ENCODE results near the gene SPATA31A6.
"Not testable (repeated sequence)": the region's sequence is repeated elsewhere in the genome, so short reads cannot be mapped to it uniquely, and the experiment has no call there.

SPATA31A6 gene

DNA sequence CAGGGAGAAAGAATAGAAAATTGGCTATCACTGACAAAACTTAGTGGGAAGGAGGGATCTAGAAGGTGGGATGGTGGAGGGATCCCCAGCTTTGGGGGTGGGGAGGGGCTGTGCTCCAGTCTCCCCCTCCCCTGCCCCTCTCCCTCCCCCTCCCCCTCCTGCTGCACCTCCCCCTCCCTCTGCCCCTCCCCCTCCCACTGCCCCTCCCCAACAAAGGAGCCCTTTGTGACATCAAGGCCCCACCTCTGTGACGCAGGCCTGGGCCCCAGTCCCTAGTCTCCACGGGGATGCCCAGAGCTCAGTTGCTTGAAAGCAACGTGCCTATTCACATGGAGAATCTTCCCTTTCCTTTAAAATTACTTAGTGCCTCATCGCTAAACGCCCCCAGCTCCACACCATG is at the start of gene SPATA31A6:
SPATA31A6 (plus strand) TSS at position 301 of the 400 bp plus-strand sequence; CDS start at position 330, 29 bp downstream.
- not testable (repeated sequence) for DNase-seq (ENCODE audit: low spot score)

DNA sequence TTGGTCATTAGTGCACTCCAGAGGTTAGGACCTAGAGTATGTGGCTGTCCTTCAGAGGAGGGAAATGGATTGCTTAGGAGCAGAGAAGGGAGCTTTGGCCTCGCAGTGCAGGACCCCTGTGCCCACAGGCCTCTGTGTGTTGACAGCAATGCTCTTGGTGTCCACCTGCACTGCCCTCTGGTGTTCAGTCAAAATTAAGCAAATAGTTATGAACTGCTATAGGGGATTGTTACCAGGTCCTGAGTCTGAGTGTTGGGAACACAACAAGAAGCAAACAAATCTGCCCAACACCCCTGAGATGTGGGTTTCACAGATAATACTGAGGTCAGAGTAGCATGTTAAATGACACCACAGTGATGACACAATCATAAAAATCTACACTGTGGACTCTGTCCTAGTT is 23.2 kb upstream of the SPATA31A6 start:
- DNase-seq (ENCODE audit: low spot score), result not testable (repeated sequence)

DNA sequence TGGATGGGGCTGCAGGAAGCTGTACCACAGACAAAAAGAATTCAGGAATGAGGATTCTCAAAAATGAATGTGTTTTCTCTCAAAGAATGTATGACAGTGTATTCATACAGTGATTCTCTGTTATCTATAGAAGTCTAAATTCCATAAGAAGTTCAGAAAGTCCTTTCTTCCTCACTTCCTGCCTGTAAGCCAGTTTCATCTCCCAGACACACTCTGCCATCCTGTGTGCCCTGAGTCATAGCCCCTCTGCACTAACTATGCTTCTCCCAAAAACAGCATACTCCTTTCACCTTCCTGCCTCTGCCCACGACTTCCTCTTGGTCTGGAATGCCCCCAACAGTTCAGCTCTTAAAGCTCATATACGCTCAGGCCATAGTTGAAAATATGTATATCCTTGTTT is 36.4 kb downstream of the SPATA31A6 start:
- DNase-seq (ENCODE audit: low spot score), result not testable (repeated sequence)

DNA sequence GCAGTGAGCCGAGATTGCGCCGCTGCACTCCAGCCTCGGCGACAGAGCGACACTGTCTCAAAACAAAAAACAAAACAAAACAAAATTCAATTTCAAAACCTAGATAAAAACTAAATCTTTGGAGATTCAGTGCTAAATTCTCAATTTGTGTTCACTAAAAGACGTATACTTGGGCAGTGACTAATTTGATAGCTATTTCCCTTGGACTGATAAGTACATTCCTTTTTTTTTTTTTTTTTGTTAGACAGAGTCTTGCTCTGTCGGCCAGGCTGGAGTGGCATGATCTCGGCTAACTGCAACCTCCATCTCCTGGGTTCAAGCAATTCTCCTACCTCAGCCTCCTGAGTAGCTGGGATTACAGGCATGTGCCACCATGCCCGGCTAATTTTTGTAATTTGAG is 39.8 kb downstream of the SPATA31A6 start:
- not testable (repeated sequence) for DNase-seq (ENCODE audit: low spot score)

DNA sequence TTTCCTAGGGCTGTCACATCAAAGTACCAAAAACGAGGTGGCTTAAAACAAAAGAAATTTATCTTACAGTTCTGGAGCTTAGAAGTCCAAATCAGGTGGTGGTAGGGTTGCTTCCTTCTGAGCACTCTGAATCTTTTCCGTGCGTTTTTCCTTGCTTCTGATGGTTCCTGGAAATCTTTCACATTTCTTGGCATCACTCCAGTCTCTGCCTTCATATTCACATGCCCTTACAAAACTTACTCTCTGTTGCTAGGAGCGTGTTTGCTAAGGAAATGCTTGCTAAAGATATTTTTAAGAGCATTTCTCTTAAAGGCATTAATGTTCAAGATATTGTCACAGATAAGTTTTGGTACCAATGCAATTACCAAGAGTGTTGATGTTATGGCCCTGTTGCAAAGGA is 49.6 kb downstream of the SPATA31A6 start:
- DNase-seq (ENCODE audit: low spot score), result not testable (repeated sequence)

DNA sequence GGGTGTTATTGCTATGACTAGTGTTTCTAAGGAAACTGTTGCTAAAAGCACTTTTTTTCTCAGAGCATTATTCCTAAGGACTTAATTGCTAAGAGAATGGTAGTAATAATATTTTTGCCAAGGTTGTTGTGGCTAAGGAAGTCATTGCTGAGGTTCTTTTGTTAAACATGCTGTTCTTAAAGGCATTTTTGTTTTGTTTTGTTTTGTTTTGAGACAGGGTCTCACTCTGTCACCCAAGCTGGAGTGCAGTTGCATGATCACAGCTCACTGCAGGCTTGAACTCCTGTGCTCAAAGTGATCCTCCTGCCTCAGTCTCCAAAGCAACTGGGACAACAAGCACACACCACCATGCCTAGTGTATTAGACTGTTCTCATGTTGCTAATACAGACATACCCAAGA is 51.2 kb downstream of the SPATA31A6 start:
- DNase-seq (ENCODE audit: low spot score), result not testable (repeated sequence)

DNA sequence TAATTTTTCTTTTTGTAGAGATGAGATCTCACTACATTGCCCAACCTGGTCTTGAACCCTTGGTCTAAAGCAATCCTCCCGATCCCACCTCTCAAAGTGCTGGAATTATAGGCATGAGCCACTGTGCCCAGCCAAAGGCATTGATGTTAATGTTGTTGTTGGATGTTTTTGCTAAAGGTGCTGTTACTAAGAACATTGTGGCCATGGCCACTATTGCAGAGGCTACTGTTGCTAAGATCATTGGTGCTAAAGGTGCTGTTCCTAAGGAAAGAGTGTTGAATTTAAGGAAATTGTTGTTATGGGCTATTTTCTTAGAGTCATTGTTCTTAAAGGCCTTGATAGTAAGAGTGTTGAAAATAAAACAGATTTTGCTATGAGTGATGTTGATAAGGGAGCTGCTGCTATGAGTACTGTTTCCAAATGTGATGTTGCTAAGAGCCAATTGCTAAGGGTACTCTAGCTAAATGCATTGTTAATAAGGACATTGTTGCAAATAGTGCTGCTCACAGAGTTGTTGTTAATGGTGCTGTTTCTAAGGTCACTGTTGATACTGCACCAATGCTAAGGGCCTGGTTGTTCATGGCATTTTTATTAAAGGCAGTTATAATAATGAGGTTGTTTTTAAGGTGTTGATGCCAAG is 52.0 kb downstream of the SPATA31A6 start:
- DNase-seq (ENCODE audit: low spot score), result not testable (repeated sequence)

DNA sequence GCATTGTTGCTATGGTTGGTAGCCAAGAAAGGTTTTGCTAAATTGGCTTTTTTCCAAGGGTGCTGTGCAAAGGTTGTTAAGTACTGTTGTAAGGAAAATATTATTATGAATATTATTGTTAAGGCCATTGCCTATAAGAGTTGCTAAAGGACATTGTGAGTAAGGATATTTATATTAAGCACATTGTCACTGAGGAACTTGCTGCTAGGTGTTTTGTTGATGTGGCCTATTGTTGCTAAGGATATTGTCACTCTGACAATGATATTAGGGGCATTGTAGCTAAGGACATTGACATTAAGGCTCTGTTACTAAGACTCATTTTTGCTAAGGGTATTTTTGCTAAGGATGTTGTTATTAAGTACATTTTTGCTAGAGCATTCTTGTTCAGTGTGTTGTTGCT is 52.6 kb downstream of the SPATA31A6 start:
- not testable (repeated sequence) for DNase-seq (ENCODE audit: low spot score)

DNA sequence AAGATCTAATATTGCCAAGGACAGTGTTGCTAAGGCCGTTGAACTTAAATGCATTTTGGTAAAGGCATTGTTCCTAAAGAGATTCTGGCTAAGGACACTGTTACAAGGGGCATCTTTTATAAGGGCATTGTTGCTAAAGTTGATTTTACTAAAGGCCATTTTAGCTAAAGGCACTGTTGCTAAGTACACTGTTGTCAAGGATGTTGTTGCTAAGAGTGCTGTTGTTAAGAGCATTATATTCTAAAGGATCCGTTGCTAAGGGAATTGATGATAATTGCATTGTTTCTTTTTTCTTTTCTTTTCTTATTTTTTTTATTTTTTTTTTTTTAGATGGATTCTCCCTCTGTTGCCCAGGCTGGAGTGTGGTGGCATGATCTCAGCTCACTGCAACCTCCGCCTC is 53.9 kb downstream of the SPATA31A6 start:
- not testable (repeated sequence) for DNase-seq (ENCODE audit: low spot score)

DNA sequence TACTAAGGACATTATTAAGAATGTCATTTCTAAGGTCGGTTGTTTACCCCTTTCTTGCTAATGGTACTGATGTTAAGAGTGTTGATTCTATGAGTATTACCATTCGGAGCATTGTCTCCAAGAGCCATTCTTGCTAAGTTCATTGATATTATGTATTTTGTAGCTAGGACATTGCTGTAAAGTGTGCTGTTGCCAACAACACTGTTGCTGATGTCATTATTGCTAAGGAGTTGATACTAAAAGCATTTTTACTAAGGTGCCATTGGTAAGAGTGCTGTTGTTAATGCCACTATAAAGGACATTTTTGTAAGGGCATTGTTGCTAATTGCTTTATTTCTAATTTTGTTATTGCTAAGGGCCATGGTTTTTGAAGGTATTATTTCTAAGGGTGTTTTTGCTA is 55.4 kb downstream of the SPATA31A6 start:
- DNase-seq (ENCODE audit: low spot score), result not testable (repeated sequence)

Data from hematopoietic multipotent progenitor cell treated with erythropoietin and hydrocortisone succinate and interleukin-3 and kit ligand, for 15 days (in vitro differentiated cells).